Right renal cortex interstitium (tissue), 3 donors: ENCODE results near the gene MAPKBP1. TPM values are rescaled to one million over a fixed set of nuclear protein-coding genes. Genes with fewer than 3 reads are reported as not detected.
"Not testable (repeated sequence)": the region's sequence is repeated elsewhere in the genome, so short reads cannot be mapped to it uniquely, and the experiment has no call there.

Experiments used
- DNase-seq, 3 donors: peaks; one replicate each; pipeline ENCODE4 v3.0.0-alpha.2; 2013; ENCODE audit warnings: low read depth in 3 of 3, low spot score in 2 of 3
- polyA plus RNA-seq, 3 donors: library from polyadenylated mRNA; unstranded; fragments of 120-200 nt; gene quantifications; one replicate each; pipeline ENCODE4 v1.2.1, GENCODE V29; 2013; ENCODE audit not compliant: insufficient read length in 3 of 3

Gene MAPKBP1
- polyA plus RNA-seq, 3 donors = 10.4 to 14.1 (median 10.6) TPM

DNA sequence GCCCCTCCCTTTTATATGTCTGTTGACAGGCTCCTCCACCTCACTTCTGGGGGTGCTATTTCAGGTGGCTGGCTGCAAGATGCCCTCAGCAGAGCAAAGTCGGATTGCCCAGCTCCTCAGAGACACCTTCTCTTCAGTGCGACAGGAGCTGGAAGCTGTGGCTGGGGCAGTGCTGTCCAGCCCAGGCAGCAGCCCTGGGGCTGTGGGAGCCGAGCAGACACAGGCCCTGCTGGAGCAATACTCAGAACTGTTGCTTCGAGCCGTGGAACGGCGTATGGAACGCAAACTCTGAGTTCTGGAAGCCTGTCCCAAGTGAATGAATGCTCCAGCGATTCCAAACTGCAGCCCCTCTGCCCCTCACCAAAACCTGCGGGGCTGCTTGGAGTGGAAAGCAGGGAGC lies 50.9 kb downstream of the MAPKBP1 start:
- DNase-seq = no peak

DNA sequence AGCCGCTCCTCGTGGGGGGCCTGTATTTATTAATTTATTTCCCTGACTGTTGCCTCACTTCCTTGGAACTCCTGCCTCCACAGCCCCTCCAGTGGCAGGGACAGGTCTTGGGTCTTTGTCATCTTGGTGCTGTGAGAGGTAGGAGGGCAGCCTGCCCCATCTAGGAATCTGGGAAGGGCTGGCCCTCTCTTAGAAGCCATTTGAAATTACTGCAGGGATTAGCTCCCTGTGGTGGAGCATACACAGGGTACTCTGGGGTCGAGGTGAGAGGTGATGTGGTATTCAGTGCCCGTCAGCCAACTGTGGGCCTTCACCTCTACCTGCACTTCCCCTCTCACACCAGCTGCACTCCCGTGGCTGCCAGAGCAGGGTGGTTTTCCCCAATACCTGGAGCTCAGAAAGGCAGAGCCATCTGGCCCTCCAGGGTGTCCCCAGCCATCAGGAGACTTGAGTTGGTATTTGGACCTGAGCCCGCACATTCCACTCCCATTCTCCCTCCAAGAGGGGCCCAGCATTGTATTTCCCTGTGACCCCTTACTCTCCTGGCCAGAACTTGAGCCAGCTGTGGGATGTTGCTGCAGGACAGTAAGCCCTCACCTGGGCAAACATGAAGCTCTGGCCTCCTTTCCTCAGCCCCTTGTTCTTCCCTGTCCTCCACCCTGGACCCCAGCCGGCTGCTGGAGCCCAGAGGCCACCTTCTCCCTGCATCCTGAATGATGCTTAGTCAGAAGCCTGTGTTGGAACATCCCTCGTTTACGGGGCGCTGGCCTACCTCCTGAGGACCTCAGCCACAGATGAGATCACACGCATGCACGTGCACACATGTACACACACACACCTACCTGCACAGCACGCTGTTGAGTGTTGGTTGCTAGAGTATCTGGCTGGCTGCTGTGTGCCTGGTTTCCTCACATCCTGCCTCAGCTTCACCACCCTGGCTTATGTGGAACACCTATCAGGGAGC lies 51.6 kb downstream of the MAPKBP1 start:
- no peak for DNase-seq

DNA sequence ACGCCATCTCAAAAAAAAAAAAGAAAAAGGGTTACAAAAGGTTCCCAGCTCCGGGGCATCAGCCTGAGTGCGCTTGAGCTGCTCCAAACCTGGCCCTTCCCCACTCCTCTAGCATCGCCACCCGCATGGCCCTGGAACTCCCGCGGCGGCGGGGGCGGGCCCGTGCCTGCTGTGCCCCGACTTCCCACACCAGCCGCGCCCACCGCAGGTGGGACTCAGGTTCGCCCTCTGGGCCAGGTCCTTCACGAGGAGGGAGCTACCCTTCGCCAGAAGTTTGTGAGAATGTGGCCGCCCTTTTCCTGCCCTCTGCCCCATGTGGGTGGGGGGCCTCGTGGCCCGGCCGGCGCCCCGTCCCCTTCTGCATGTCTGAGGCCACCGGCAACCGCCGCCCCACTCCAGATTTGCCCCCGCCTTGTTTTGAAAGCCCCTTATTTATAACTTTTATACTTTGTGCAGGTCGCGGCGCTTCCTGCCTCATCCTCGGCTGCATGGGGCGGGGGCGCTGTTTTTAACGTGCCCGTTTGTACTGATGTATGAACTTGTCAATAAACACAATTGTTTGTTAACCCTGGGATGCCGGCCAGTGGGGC lies 53.1 kb downstream of the MAPKBP1 start:
- DNase-seq = no peak

DNA sequence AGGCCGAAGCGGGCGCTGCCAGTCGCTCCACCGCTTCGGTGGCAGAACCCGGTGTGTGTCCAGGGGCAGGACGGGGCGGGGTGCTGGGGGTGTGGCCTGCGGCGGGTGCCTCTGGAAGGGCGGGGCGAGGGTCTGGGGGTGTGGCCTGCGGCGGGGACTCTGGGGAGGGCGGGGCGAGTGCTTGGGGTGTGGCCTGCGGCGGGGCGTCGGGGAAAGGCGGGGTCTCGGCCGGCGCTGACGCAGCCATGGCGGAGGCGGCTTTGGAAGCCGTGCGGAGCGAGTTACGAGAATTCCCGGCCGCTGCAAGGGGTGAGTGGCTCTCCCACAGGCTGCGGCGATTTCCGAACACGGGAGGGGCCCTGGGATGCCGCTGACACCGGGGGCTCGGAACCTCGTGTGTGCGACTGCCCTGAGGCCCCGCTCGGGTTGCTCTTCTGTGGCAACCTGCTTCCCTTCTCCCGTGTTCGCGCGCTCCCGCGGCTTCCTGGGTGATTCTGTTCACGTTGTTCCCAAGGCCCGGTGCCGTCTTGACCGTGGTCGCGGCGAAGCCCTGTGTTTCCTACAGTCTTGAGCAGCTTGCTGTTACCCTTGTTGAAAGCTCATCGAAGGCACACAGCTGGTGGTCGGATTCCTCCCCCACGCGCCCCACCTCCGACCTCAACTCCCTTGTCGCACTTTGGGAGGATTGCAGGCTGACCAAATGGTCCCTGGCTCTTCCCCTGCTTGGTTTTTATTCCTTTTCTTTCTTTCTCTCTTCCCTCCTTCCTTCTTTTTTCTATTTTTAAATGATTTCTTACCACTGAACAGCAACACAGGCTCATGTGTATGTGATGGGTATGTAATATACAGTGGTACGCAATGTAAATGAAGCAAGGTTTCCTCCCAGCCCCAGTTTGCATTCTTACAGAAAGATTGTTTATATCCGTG lies 53.9 kb downstream of the MAPKBP1 start, which contains the start of gene JMJD7:
Gene JMJD7, plus strand, starts transcription at position 213 of the 927 bp plus-strand sequence. Its CDS starts 33 bp downstream, at position 246.
- peak; percentile 70 to 77 (median 73) for DNase-seq

DNA sequence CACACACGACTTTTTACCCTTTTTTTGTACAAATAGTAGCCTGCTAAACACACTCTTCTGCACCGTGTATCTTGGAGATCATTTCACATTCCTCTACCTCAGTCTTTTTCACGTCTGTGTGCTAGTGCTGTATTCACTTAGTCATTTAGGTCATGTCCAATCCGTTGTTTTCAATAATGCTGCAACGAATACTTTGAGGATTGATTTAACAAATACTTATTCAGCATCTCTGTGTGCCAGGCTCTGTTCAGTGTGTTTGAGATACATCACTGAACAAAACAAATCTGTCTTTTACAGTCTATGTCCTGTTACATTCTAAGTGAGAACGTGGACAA lies 54.5 kb downstream of the MAPKBP1 start:
- DNase-seq = no peak

DNA sequence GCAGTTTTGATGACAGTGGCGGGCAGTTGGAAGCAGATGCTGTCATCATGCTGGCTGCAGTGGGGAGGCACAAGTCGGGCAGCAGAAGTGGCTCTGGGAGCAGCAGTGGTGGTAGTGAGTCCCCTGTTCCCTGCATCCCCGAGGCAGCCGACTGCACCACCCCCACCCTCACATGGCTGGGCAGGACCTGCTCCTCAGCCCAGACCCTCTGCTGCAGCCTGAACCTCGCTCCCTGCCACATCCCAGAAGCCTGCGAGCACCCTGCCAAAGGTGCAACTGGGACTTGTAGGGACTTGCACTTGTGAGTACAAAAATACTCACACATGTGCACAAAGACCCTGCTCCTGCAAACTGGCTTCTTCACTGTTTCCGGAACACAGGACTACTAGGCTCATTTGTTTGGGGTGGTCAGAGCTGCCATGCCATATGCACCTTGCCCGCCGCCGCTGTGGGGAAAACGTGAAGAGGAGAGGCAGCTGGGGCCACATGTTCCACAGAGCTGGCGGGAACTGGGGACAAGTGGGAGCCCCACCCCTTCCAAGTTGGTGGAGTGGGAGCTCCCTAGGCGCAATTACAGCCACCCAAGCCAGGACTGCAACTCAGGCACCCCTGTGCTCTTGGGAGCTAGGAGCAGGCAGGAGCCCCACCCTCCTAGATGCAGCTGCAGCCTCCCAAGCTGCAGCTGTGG lies 55.8 kb downstream of the MAPKBP1 start:
- no peak for DNase-seq

DNA sequence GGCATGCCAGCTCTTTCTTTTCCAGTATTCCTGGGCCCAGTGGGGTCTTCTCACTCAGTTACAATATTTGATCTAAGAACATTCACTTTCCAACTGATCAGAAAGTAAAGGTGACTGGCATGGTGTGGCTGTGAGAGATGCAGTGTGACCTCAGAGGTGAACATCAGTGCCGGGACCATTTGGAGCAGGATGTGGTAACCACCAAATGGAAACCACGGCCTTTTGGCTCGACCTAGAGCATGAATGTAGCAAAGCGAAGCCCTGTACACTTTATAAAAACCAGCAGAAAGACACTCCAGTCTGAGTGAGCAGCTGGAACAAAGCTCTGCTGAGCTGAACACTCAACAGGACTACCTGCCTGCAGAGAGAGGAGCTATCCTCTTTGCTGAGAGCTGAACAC lies 57.0 kb downstream of the MAPKBP1 start:
- DNase-seq = not testable (repeated sequence)

DNA sequence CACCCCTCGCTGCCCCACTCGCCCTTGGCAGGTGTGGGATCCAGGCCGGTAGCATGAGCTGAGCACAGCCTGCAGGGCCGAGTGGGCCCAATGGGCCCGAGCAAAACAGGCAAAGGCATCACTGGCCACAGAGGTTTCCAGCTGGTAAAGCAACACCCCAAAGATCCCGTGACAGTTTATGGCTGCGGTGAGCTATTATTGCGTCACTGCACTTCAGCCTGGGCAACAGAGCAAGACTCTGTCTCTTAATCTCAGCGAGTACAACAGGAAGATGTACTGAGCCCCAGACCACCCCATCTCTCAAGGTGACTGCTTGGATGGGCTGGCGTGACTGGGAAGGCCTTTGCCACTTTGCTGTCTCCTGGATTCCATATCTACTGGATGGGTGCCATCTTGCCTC lies 57.9 kb downstream of the MAPKBP1 start:
- no peak for DNase-seq

DNA sequence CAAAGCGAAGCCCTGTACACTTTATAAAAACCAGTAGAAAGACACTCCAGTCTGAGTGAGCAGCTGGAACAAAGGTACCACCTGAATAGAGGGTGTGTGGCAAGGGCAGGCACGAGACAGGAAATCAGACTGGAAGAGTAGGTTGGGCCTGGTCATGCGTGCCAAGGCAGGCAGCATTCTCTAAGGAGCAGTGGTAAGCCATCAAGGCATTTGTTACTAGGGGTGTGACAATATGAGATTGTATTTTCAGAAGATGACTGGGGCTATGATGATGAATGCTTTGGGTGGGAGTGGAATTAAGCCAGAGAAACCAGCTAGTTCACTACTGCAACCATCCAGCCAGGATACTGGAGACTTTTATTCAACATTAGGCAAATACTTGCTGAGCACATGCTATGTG lies 58.6 kb downstream of the MAPKBP1 start:
- no peak for DNase-seq

DNA sequence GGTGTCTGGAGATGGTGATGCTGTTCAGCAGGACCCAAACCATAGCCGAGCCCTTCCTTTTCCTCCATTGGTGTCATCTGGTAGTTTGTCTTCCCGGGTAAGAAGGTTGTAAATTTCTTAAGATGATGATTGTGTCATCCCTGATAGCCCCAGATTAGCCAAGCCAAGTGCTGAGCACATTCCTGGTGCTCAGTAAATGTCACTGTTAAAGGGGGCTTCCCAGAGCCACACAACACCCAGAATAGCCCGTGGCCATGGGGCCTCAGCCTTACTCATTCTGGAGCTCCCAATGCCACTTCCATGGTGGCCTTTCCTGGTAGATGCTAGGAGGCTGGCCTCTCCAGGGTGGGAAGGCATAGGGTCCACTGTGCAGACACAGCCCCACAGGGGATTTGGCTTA lies 59.8 kb downstream of the MAPKBP1 start:
- DNase-seq = no peak

DNA sequence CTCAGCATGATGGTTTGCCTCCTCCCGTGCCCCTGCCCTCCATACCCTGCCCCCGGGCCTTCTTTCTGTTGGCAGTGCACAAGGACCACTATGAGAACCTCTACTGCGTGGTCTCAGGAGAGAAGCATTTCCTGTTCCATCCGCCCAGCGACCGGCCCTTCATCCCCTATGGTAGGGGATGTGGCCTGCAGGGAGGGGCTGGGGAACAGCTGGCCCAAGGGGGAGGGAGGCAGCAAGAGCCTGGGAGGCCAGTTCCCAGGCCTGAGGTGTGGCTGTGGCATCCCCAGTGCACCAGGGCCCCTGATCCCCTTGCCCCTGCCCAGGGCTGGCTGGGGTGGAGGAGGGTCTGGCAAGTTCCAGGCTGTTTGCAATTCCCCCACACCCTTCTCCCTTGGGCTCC lies 61.8 kb downstream of the MAPKBP1 start:
- DNase-seq = no peak

DNA sequence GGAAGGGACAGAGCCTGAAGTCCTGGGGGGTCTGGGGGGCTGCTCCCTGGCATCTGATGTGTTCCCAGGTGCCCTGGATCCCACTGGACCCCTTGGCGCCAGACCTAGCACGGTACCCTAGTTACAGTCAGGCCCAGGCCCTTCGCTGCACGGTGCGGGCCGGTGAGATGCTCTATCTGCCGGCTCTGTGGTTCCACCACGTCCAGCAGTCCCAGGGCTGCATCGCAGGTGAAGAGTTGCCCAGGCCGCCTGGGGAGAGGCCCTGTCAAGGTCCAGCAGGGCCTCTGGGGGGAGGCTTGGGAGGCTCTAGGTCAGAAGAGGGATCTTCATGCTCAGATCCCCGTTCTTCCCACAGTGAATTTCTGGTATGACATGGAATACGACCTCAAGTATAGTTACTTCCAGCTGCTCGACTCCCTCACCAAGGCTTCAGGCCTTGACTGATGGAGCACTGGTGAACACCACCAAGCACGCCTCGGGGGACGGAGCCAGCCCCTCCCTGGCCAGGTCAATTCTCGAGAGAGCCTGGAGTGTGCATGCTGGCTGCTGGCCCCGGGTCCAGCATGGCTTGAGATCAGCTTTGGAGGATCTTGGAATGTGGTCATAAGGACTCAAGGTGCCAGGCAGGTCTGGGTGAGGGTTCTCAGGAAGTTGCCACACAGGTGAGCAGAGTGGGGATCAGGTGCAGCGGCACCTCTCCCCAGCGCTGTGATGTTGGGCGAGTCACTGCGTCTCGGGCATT lies 62.6 kb downstream of the MAPKBP1 start:
- DNase-seq = no peak

DNA sequence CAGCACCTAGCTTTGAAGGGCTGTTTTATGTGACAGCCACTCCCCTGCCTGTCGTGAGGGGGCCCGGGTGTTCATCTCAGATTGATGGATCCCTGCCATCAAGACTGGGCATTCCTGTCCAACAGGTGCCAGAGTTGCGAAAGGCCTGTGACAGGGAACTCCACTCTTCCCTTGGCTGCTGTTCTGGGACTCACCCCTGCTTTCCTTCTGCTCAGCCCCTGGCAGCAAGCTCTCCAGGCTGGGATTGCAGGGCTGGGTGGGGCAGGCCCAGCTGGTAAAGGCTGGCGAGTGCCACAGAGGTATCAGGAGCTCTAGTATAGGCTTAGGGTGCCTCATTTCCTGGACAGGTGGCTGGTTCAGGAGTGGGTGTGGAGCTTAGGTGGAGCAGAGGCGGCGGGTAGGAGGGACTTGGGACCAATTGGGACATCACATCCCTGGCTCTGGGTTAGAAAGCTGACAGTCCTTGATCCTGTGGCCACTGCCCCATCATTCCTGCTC lies 64.2 kb downstream of the MAPKBP1 start, which contains the start of gene PLA2G4B:
Gene PLA2G4B, plus strand, starts transcription at position 448 of the 498 bp plus-strand sequence. CDS start 67 bp downstream, outside the sequence.
- no peak for DNase-seq

DNA sequence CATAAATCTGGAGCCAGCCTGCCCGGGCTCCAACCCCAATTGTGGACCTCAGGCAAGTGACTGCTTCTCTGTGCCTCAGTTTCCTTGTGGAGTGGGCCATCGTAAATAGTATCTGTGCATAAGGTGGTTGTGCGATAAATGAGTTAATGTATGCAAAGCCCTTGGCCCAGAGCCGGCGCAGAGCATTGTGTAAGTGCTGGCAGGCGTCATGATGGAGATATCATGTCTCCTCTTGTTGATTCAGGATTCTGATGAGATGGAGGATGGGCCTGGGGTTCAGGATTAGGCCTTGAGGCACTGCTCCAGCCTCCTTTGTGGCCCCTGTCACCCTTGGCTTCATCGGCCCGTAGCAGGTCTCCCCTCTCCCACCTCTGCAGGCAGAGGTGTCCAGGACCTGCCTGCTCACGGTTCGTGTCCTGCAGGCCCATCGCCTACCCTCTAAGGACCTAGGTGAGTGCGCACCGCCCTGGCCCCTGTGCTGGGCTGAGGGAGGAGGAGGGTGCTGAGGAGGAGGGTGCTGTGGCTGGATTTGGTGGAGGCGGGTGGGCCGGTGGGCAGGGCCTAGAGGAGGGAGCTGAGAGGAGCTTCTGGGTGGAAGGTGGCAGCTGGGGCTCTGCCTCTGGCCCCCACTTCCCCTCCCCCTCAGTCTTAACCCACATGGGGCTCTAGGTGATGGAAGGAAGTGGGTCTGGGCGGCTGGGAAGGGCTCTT lies 65.7 kb downstream of the MAPKBP1 start:
- no peak for DNase-seq

DNA sequence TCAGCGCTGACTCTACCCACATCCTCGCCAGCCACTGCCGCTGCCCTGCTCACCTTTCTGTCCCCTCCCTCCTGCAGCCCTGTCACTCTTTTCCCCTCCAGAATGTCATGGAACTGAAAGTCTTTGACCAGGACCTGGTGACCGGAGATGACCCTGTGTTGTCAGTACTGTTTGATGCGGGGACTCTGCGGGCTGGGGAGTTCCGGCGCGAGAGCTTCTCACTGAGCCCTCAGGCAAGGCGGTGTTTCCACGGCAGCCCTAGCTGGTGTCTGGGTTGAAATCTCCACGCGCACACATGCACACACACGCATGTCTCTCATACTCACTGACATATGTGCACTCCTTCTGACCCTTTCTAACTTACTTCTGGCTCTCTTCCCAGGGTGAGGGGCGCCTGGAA lies 66.4 kb downstream of the MAPKBP1 start:
- DNase-seq = no peak

DNA sequence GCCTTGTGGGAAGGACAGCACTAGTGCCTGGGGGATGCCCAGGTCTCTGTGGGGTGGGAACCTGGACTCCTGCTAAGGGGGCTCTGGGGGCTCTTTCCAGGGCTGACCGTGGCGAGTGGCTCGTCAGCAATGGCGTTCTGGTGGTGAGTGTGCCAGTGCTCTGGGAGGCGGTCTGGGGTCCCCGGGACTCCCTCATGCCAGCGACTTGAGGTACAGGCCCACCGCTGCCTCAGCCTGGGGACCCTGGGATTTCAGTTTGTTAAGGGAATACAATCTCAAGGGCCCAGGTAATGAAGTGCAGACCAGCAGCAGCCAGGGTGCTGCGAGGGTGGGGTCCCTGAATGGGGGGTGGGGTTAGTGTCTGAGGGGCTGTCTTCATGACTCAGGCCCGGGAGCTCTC lies 66.8 kb downstream of the MAPKBP1 start:
- no peak for DNase-seq

DNA sequence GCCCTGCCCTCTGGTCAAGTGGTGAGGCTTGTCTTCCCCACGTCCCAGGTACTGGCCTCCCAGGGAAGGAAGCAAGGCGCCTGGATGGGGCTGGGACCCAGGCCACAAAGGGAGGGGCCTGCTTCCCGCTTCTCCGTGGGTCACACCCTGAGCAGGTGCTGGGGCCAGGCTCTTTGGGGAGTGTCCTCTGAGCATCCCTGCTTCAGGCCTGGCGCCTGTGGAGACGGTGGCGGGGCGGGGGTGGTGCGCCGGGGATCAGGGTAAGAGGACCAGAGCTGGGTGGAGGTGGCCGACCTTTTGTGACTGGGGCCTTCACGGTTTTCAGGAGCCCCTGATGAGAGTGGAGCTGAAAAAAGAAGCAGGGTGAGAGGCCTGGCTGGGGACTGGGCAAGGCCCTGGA lies 67.9 kb downstream of the MAPKBP1 start:
- DNase-seq = no peak

DNA sequence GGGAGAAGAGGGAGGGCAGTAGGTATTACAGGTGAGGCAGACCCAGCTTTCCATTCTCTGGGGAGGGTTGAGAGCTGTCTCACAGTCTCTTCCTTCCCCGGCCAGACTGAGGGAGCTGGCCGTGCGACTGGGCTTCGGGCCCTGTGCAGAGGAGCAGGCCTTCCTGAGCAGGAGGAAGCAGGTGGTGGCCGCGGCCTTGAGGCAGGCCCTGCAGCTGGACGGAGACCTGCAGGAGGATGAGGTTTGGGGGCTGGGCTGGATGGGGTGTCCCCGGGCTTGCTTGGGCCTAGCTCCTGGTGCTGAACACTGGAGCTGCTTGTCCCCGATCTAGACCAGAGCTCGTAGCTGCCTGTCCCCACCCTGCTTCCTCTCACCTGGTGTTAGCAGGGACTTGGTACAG lies 69.3 kb downstream of the MAPKBP1 start:
- DNase-seq = no peak

DNA sequence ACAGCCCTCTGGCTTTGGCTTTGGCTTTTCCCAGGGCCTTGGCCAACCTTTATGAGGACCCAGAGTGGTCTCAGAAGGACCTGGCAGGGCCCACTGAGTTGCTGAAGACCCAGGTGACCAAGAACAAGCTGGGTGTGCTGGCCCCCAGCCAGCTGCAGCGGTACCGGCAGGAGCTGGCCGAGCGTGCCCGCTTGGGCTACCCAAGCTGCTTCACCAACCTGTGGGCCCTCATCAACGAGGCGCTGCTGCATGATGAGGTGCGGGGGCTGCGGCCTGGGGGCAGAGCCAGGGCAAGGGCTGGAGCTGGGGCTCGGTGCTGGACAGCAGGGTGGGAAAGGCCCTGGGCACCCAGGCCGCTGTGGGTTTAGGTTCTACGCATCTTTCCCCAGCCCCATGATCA lies 70.5 kb downstream of the MAPKBP1 start:
- DNase-seq = no peak
